ENCODE results near the gene PKNOX2.

The PKNOX2 gene

GRCh38 chr11:125341676-125342075, 177.1 kb downstream of the PKNOX2 start:
- no peak for DNase-seq (ENCODE audit: low read depth)

- DNase-seq (ENCODE audit: low read depth): no peak
Measured at GRCh38 chr11:125342281-125342930, 177.9 kb downstream of the PKNOX2 start.

- no peak for DNase-seq (ENCODE audit: low read depth)
Measured at GRCh38 chr11:125343086-125343717, 178.7 kb downstream of the PKNOX2 start.

- no peak for DNase-seq (ENCODE audit: low read depth)
Measured at GRCh38 chr11:125343718-125344131, 179.2 kb downstream of the PKNOX2 start.

- no peak for DNase-seq (ENCODE audit: low read depth)
Measured at GRCh38 chr11:125344846-125345420, 180.4 kb downstream of the PKNOX2 start.

- peak; percentile 79 for DNase-seq (ENCODE audit: low read depth)
Measured at GRCh38 chr11:125345421-125346178, 181.0 kb downstream of the PKNOX2 start.

- DNase-seq (ENCODE audit: low read depth): no peak
Measured at GRCh38 chr11:125346179-125346530, 181.6 kb downstream of the PKNOX2 start.

- no peak for DNase-seq (ENCODE audit: low read depth)
Measured at GRCh38 chr11:125346565-125347260, 182.2 kb downstream of the PKNOX2 start.

- DNase-seq (ENCODE audit: low read depth): no peak
Measured at GRCh38 chr11:125347261-125347585, 182.7 kb downstream of the PKNOX2 start.

- no peak for DNase-seq (ENCODE audit: low read depth)
Measured at GRCh38 chr11:125348141-125348651, 183.6 kb downstream of the PKNOX2 start.

- DNase-seq (ENCODE audit: low read depth): no peak
Measured at GRCh38 chr11:125348674-125349309, 184.2 kb downstream of the PKNOX2 start.

GRCh38 chr11:125350206-125351032, 185.9 kb downstream of the PKNOX2 start:
- no peak for DNase-seq (ENCODE audit: low read depth)

GRCh38 chr11:125351033-125351867, 186.7 kb downstream of the PKNOX2 start:
- DNase-seq (ENCODE audit: low read depth): no peak

GRCh38 chr11:125351868-125352250, 187.3 kb downstream of the PKNOX2 start:
- DNase-seq (ENCODE audit: low read depth): no peak

GRCh38 chr11:125356797-125357196, 192.2 kb downstream of the PKNOX2 start:
- no peak for DNase-seq (ENCODE audit: low read depth)

GRCh38 chr11:125357551-125357950, 193.0 kb downstream of the PKNOX2 start:
- DNase-seq (ENCODE audit: low read depth): no peak

GRCh38 chr11:125358254-125358840, 193.8 kb downstream of the PKNOX2 start:
- no peak for DNase-seq (ENCODE audit: low read depth)

GRCh38 chr11:125359130-125359529, 194.6 kb downstream of the PKNOX2 start:
- DNase-seq (ENCODE audit: low read depth): no peak

GRCh38 chr11:125360066-125360465, 195.5 kb downstream of the PKNOX2 start:
- DNase-seq (ENCODE audit: low read depth): no peak

Measured in stromal cell of bone marrow (primary cell).